SK-N-SH (cell line): ENCODE data around the gene JRKL. TPM values are rescaled to one million over a fixed set of nuclear protein-coding genes. Genes with fewer than 3 reads are reported as not detected.

ENCODE experiments used
- CTCF ChIA-PET: fragments of 300-600, 350-600 bp; formaldehyde crosslinking; extraction: SDS; loops from one replicate; lab custom pipeline; 2021; lab: Yijun Ruan, JAX
- POLR2A ChIA-PET: fragments of 350-600 bp; sonication (Branson Sonifier 250); formaldehyde crosslinking; extraction: SDS; loops from one replicate; lab custom pipeline; 2020; ENCODE audit warnings: antibody characterized with exemption, inconsistent platforms; lab: Yijun Ruan, JAX
- DNase-seq: peaks from one replicate; pipeline ENCODE4 v3.0.0; 2012
- H2AFZ ChIP-seq: fragments of 200-600 bp; sonication (generic); 2 replicates; pipeline ENCODE4 v1.8.1; 2016; ENCODE audit warnings: antibody characterized with exemption, mild to moderate bottlenecking, low read depth
- H3F3A ChIP-seq: fragments of 200-600 bp; sonication (generic); replicated peaks from 2 replicates; pipeline ENCODE3; 2016; ENCODE audit warnings: antibody characterized with exemption, mild to moderate bottlenecking; ENCODE audit not compliant: insufficient read depth
- H3K27ac ChIP-seq, 2 experiments: fragments of 200-500 bp in 1 of 2; fragments of 200-600 bp in 1 of 2; sonication (Bioruptor generic) in 1 of 2; sonication (generic), shearing (Covaris generic) in 1 of 2; 2 replicates each; pipeline versions ENCODE4 v1.5.1 to v1.6.1; 2014 to 2016; ENCODE audit warnings: low read depth in 2 of 2, inconsistent platforms in 1 of 2, low read length in 1 of 2, mild to moderate bottlenecking in 1 of 2, mixed read lengths in 1 of 2
- H3K27me3 ChIP-seq: fragments of 200-600 bp; sonication (generic), shearing (Covaris generic); 2 replicates; pipeline ENCODE4 v1.6.1; 2016; ENCODE audit warnings: mixed run types; ENCODE audit not compliant: insufficient read depth
- H3K36me3 ChIP-seq, 2 experiments: fragments of 200-500 bp in 1 of 2; fragments of 200-600 bp in 1 of 2; sonication (Bioruptor generic) in 1 of 2; sonication (generic) in 1 of 2; replicated peaks in 1 of 2; 2 replicates each; pipeline versions ENCODE3 to v1.5.1; 2014 to 2016; ENCODE audit warnings: low read length in 1 of 2, mild to moderate bottlenecking in 1 of 2; ENCODE audit not compliant: insufficient read depth in 2 of 2, control insufficient read depth in 1 of 2
- H3K4me1 ChIP-seq, 2 experiments: fragments of 200-500 bp in 1 of 2; fragments of 200-600 bp in 1 of 2; sonication (Bioruptor generic) in 1 of 2; sonication (generic), shearing (Covaris generic) in 1 of 2; 2 replicates each; pipeline versions ENCODE4 v1.5.1 to v1.6.1; 2014 to 2016; ENCODE audit warnings: low read depth in 1 of 2, low read length in 1 of 2, mixed run types in 1 of 2; ENCODE audit not compliant: insufficient read depth in 2 of 2, control insufficient read depth in 1 of 2
- H3K4me2 ChIP-seq: fragments of 200-600 bp; sonication (generic), shearing (Covaris generic); 2 replicates; pipeline ENCODE4 v1.6.1; 2017; ENCODE audit warnings: mixed run types
- H3K4me3 ChIP-seq, 2 experiments: fragments of 200-500 bp in 1 of 2; fragments of 200-600 bp in 1 of 2; sonication (Bioruptor generic) in 1 of 2; sonication (generic), shearing (Covaris generic) in 1 of 2; 2 replicates each; pipeline versions ENCODE4 v1.5.1 to v1.8.1; 2014 to 2016; ENCODE audit warnings: low read depth in 2 of 2, inconsistent platforms in 1 of 2, low read length in 1 of 2, mild to moderate bottlenecking in 1 of 2, mixed read lengths in 1 of 2, moderate library complexity in 1 of 2
- H3K79me2 ChIP-seq: fragments of 200-600 bp; sonication (generic); 2 replicates; pipeline ENCODE4 v1.8.1; 2017; ENCODE audit warnings: mild to moderate bottlenecking; ENCODE audit not compliant: insufficient read depth
- H3K9ac ChIP-seq: fragments of 200-600 bp; sonication (generic); 2 replicates; pipeline ENCODE4 v1.6.1; 2017; ENCODE audit warnings: mixed run types
- H3K9me2 ChIP-seq: fragments of 200-600 bp; sonication (generic); 2 replicates; pipeline ENCODE4 v1.6.1; 2017; ENCODE audit warnings: mixed run types
- H3K9me3 ChIP-seq: fragments of 200-600 bp; sonication (generic); 2 replicates; pipeline ENCODE4 v1.6.1; 2017; ENCODE audit warnings: mixed run types, mild to moderate bottlenecking, moderate library complexity
- H4K20me1 ChIP-seq: fragments of 200-600 bp; sonication (generic); 2 replicates; pipeline ENCODE4 v1.6.1; 2017; ENCODE audit warnings: mild to moderate bottlenecking, mixed run types; ENCODE audit not compliant: insufficient read depth
- EP300 ChIP-seq, 2 experiments: IDR thresholded peaks; 2 replicates each; pipeline versions ENCODE4 v1.4.0 to v1.6.1; 2012; ENCODE audit warnings: borderline replicate concordance in 1 of 2, low read depth in 1 of 2, low read length in 1 of 2
- RCOR1 ChIP-seq: fragments of 150-350 bp; IDR thresholded peaks from 2 replicates; pipeline ENCODE4 v1.6.1; 2017; ENCODE audit warnings: antibody characterized with exemption, low read length
- RFX5 ChIP-seq: IDR thresholded peaks from 2 replicates; pipeline ENCODE4 v1.6.1; 2012; ENCODE audit warnings: mild to moderate bottlenecking, improper control_type of control experiment, low read length
- TAF1 ChIP-seq: IDR thresholded peaks from 2 replicates; pipeline ENCODE4 v1.6.1; 2012; ENCODE audit warnings: low read depth, mild to moderate bottlenecking, low read length, moderate library complexity, borderline replicate concordance
- TCF12 ChIP-seq: IDR thresholded peaks from 2 replicates; pipeline ENCODE4 v1.4.0; 2012
- TEAD4 ChIP-seq: IDR thresholded peaks from 2 replicates; pipeline ENCODE4 v1.4.0; 2012; ENCODE audit warnings: mild to moderate bottlenecking, borderline replicate concordance; ENCODE audit not compliant: insufficient read depth
- WGBS: methylation state at CpG from one replicate; pipeline ENCODE4 v1.1.6; 2017; ENCODE audit warnings: low lambda C conversion rate; 5-methylcytosine and 5-hydroxymethylcytosine counted together
- polyA plus RNA-seq, 3 experiments: library from polyadenylated mRNA; depleted of rRNA; stranded (reverse); fragments of >200 nt; gene quantifications; 2 replicates each; pipeline ENCODE4 v1.2.3, GENCODE V29; 2012
- TF ChIP-seq, protein P1 (sequence below): fragments of 150-350 bp; IDR thresholded peaks from 2 replicates; pipeline ENCODE4 v1.6.1; 2017; ENCODE audit warnings: antibody characterized with exemption, low read length, low read depth, borderline replicate concordance
- TF ChIP-seq, protein P2 (sequence below): fragments of 200-600 bp; sonication (generic); IDR thresholded peaks from 2 replicates; pipeline ENCODE4 v1.6.1; 2017; ENCODE audit warnings: antibody characterized with exemption, mild to moderate bottlenecking, moderate library complexity
- TF ChIP-seq, protein P3 (sequence below): IDR thresholded peaks from 2 replicates; pipeline ENCODE4 v1.6.1; 2012; ENCODE audit warnings: mild to moderate bottlenecking, low read depth, low read length, moderate library complexity
- TF ChIP-seq, protein P4 (sequence below): IDR thresholded peaks from 2 replicates; pipeline ENCODE4 v1.4.0; 2012; ENCODE audit warnings: low read depth, borderline replicate concordance

JRKL gene
- polyA plus RNA-seq, 1 of the 3 experiments (the other 2 are of a cell fraction), result 3.8 TPM

DNA sequence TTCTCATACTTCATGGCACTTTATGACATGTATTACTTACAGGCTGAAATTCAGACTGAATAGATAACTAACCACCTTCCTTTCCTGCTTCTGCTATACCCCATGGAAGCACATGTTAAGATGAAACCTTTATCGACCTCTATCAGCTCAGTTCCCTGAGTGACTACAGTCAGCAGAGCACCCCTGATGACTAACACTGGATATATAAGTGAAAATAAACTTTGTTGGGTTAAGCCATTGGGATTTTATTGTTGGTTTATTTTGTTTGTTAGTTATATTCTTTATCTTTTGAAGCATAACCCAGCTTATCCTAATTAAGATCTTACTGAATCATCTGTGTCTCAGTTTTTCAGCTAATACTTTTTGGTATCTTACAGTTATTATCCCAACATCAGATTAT is 23.8 kb upstream of the JRKL start (continued):
- TF ChIP-seq, protein P1, sequence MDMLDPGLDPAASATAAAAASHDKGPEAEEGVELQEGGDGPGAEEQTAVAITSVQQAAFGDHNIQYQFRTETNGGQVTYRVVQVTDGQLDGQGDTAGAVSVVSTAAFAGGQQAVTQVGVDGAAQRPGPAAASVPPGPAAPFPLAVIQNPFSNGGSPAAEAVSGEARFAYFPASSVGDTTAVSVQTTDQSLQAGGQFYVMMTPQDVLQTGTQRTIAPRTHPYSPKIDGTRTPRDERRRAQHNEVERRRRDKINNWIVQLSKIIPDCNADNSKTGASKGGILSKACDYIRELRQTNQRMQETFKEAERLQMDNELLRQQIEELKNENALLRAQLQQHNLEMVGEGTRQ, result no peak
- TF ChIP-seq EP300 (IDR thresholded peaks at IDR 0.05; ENCODE audit: borderline replicate concordance in 1 of 2, low read depth in 1 of 2, low read length in 1 of 2) (no peak), RFX5 (no peak)
- TF ChIP-seq, all 33 proteins: peak for 0

DNA sequence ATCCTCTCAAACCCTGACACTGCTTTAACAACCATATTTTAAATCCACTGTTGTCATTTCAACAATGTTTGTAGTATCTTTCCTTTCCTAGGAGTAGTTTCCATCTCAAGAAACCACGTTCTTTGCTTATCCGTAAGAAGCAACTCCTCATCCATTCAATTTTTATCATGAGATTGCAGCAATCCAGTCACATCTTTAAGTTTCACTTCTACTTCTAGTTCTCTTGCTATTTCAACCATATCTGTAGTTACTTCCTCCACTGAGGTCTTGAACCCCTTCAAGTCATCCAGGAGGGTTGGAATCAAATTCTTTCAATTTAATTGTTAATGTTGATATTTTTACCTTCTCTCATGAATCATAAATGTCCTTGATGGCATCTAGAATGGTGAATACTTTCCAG is 22.5 kb upstream of the JRKL start:
- H3K9me2 ChIP-seq, result no peaks in the 10 kb centered on the region
- no peak overlapping the region for H2AFZ ChIP-seq
- 99% methylated on average over 2 of the region's 2 CpGs for WGBS
- H3K4me2 ChIP-seq, result no peak overlapping the region
- H3K27ac ChIP-seq, result no peak overlapping the region
- no peaks in the 10 kb centered on the region for H3K4me1 ChIP-seq
- no peaks in the 10 kb centered on the region for H4K20me1 ChIP-seq
- H3F3A ChIP-seq, result no peaks in the 10 kb centered on the region
- no peaks in the 10 kb centered on the region for H3K79me2 ChIP-seq
- ChIA-PET POLR2A (no interaction called here), CTCF (interaction anchor here (0.7 to 1.2 kb wide), 2 partner anchors 27 to 394 kb away, joined by 3 read pairs; no protein-coding TSS in a partner anchor)
- no peak for DNase-seq
- H3K36me3 ChIP-seq, result peaks cover 68 to 80% of the 10 kb centered on the region in 2 experiments
- 0 out of 2 replicates have a peak, but pooled peaks cover 7% of the 10 kb centered on the region for H3K9me3 ChIP-seq
- H3K27me3 ChIP-seq, result no peaks in the 10 kb centered on the region
- TF ChIP-seq, protein P2, sequence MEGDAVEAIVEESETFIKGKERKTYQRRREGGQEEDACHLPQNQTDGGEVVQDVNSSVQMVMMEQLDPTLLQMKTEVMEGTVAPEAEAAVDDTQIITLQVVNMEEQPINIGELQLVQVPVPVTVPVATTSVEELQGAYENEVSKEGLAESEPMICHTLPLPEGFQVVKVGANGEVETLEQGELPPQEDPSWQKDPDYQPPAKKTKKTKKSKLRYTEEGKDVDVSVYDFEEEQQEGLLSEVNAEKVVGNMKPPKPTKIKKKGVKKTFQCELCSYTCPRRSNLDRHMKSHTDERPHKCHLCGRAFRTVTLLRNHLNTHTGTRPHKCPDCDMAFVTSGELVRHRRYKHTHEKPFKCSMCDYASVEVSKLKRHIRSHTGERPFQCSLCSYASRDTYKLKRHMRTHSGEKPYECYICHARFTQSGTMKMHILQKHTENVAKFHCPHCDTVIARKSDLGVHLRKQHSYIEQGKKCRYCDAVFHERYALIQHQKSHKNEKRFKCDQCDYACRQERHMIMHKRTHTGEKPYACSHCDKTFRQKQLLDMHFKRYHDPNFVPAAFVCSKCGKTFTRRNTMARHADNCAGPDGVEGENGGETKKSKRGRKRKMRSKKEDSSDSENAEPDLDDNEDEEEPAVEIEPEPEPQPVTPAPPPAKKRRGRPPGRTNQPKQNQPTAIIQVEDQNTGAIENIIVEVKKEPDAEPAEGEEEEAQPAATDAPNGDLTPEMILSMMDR, result no peak
- TF ChIP-seq TCF12, result no peak
- TF ChIP-seq, protein P3, sequence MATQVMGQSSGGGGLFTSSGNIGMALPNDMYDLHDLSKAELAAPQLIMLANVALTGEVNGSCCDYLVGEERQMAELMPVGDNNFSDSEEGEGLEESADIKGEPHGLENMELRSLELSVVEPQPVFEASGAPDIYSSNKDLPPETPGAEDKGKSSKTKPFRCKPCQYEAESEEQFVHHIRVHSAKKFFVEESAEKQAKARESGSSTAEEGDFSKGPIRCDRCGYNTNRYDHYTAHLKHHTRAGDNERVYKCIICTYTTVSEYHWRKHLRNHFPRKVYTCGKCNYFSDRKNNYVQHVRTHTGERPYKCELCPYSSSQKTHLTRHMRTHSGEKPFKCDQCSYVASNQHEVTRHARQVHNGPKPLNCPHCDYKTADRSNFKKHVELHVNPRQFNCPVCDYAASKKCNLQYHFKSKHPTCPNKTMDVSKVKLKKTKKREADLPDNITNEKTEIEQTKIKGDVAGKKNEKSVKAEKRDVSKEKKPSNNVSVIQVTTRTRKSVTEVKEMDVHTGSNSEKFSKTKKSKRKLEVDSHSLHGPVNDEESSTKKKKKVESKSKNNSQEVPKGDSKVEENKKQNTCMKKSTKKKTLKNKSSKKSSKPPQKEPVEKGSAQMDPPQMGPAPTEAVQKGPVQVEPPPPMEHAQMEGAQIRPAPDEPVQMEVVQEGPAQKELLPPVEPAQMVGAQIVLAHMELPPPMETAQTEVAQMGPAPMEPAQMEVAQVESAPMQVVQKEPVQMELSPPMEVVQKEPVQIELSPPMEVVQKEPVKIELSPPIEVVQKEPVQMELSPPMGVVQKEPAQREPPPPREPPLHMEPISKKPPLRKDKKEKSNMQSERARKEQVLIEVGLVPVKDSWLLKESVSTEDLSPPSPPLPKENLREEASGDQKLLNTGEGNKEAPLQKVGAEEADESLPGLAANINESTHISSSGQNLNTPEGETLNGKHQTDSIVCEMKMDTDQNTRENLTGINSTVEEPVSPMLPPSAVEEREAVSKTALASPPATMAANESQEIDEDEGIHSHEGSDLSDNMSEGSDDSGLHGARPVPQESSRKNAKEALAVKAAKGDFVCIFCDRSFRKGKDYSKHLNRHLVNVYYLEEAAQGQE, result no peak
- TF ChIP-seq RCOR1, result no peak
- TF ChIP-seq, protein P4, sequence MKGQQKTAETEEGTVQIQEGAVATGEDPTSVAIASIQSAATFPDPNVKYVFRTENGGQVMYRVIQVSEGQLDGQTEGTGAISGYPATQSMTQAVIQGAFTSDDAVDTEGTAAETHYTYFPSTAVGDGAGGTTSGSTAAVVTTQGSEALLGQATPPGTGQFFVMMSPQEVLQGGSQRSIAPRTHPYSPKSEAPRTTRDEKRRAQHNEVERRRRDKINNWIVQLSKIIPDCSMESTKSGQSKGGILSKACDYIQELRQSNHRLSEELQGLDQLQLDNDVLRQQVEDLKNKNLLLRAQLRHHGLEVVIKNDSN, result no peak
- TF ChIP-seq EP300 (IDR thresholded peaks at IDR 0.05; ENCODE audit: borderline replicate concordance in 1 of 2, low read depth in 1 of 2, low read length in 1 of 2), result no peak
- TF ChIP-seq TAF1, result no peak
- TF ChIP-seq TEAD4, result no peak
- H3K9ac ChIP-seq, result no peak overlapping the region
- no peak overlapping the region for H3K4me3 ChIP-seq
